AG04450 (cell line): ENCODE measurements around the gene PDLIM4. TPM values are rescaled to one million over a fixed set of nuclear protein-coding genes. Genes with fewer than 3 reads are reported as not detected.
A peak's percentile ranks its signal among the peaks of the same experiment; 100 is the strongest.

ENCODE experiments used
- CTCF ChIA-PET: fragments of 300-600, 350-600 bp; formaldehyde crosslinking; extraction: SDS; loops from one replicate; lab custom pipeline; 2022; ENCODE audit warnings: antibody characterized with exemption, inconsistent platforms; lab: Charles Lee
- POLR2A ChIA-PET: fragments of 350-600 bp; formaldehyde crosslinking; extraction: SDS; loops from one replicate; lab custom pipeline; 2021; ENCODE audit warnings: antibody characterized with exemption, inconsistent platforms; lab: Yijun Ruan, JAX
- DNase-seq: peaks from one replicate; pipeline ENCODE4 v3.0.0-alpha.2; 2011; ENCODE audit warnings: low read depth, low spot score
- H3K27ac ChIP-seq: one replicate; pipeline ENCODE4 v1.5.1; 2012; ENCODE audit warnings: low read depth, low read length, control low read depth
- H3K27me3 ChIP-seq: one replicate; pipeline ENCODE4 v1.6.0; 2012; ENCODE audit warnings: low read length; ENCODE audit not compliant: control insufficient read depth, insufficient read depth
- H3K4me3 ChIP-seq: 2 replicates; pipeline ENCODE4 v1.5.1; 2011; ENCODE audit warnings: mild to moderate bottlenecking, low read depth, low read length, control low read depth
- H3K9me3 ChIP-seq: 2 replicates; pipeline ENCODE4 v1.5.1; 2012; ENCODE audit warnings: low read length; ENCODE audit not compliant: control insufficient read depth, insufficient read depth
- polyA plus RNA-seq: library from polyadenylated mRNA; depleted of rRNA; stranded (reverse); fragments of >200 nt; gene quantifications from 2 replicates; pipeline ENCODE4 v1.2.3, GENCODE V29; 2011
- TF ChIP-seq, protein P1 (sequence below): IDR thresholded peaks from 2 replicates; pipeline ENCODE4 v1.5.1; 2011; ENCODE audit warnings: low read depth, low read length, control low read depth, inconsistent platforms

The PDLIM4 gene
- polyA plus RNA-seq, 1 experiment: 43.4 TPM

DNA sequence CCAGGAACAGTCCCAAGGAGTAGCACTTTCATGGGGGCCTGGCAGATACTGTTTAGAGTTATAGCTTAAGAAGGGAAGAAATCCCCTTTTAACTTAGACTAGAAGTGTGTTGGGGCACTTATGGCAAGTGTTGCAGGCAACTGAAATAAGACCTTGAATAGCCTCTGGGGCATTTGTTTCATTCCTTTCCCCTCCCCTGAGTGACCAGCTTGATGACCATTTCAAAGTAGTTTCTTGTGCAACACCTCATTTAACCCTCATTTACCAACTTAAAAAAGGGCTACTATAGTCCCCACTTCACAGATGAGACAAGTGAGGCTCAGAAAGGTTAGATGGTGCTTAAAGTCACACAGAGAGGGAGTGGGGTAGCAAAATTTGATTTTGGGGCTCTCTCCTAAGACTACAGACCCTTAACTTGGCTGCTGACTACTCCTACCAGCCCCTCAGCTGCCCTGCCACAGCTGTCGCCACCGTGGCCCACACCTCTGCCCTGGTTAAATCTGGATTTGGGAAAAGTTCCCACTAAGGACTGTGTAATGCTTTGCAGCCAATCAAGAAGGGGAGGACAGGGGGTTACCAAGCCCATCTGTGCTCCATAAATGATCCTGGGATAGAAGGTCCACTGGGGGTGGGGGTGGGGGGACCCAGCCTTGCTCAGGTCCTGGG, 5.5 kb downstream of the PDLIM4 start:
- no peak for DNase-seq
- TF ChIP-seq, protein P1, sequence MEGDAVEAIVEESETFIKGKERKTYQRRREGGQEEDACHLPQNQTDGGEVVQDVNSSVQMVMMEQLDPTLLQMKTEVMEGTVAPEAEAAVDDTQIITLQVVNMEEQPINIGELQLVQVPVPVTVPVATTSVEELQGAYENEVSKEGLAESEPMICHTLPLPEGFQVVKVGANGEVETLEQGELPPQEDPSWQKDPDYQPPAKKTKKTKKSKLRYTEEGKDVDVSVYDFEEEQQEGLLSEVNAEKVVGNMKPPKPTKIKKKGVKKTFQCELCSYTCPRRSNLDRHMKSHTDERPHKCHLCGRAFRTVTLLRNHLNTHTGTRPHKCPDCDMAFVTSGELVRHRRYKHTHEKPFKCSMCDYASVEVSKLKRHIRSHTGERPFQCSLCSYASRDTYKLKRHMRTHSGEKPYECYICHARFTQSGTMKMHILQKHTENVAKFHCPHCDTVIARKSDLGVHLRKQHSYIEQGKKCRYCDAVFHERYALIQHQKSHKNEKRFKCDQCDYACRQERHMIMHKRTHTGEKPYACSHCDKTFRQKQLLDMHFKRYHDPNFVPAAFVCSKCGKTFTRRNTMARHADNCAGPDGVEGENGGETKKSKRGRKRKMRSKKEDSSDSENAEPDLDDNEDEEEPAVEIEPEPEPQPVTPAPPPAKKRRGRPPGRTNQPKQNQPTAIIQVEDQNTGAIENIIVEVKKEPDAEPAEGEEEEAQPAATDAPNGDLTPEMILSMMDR: no peak
- Histone ChIP-seq H3K9me3 (no peaks in the 10 kb centered on the region), H3K27ac (peak overlapping the region; percentile 95), H3K4me3 (no peak overlapping the region), H3K27me3 (no peaks in the 10 kb centered on the region)
- ChIA-PET CTCF (interaction anchor here (1.9 to 9.7 kb wide), 3 partner anchors 10 to 25 kb away, joined by 4 to 55 read pairs (median 17); no protein-coding TSS in a partner anchor), POLR2A (interaction anchor here (1.0 to 3.0 kb wide), 2 partner anchors 15 to 31 kb away, joined by 3 to 16 read pairs; partner anchors contain the start of gene SLC22A4)

GRCh38 chr5:132263548-132264261, 6.2 kb downstream of the PDLIM4 start:
- CTCF ChIA-PET: interaction anchor here (1.0 to 2.7 kb wide), 3 partner anchors 9 to 199 kb away, joined by 3 to 17 read pairs (median 4); no protein-coding TSS in a partner anchor

DNA sequence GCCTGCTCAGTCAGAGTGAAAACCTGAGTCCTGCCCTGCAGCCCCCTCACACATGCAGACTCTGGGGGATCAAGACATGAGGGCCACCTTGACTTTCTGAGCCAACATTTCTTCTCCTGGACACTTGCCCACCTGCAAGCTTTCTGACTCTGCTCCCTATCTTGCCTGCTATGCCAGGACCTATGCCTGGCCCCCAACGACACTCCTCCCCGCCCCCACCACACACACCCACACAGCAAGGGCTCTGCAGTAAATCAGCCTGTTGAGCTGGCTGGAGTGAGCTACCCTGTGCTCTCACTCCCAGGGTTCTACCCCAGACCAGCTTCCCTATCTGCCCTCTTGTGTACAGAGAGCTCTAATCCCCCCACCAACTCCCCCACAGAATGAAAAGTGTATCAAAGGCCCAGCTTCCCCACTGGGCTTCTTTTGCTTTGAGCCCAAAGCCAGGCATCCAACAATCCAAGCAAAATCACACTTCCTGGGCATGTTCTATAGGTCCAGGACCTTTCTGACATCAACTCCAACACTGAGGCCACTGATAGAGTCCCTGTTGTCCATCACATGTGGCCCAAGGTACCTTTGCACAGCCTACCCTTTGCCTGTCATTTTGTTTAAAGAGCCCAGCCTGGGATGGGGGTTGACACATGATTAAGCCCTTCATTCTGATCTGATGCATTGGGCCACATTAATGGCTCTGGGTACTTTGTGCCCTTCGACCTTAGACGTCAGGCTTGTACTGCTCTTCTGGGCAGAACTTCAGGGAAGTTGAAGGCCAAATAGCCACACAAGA, 7.2 kb downstream of the PDLIM4 start:
- POLR2A ChIA-PET: interaction anchor here (1.5 to 3.0 kb wide), 2 partner anchors 29 to 37 kb away, joined by 5 to 16 read pairs; partner anchors contain the start of genes P4HA2 and SLC22A4
- CTCF ChIA-PET: interaction anchor here (1.0 to 2.7 kb wide), 4 partner anchors 8 to 200 kb away, joined by 3 to 17 read pairs (median 4); no protein-coding TSS in a partner anchor
- no peaks in the 10 kb centered on the region for H3K9me3 ChIP-seq
- no peak overlapping the region for H3K4me3 ChIP-seq
- DNase-seq: no peak
- H3K27me3 ChIP-seq: no peaks in the 10 kb centered on the region
- H3K27ac ChIP-seq: peak overlapping the region; percentile 95
- TF ChIP-seq, protein P1: no peak

More at GRCh38 chr5:132263548-132264261, 6.2 kb downstream of the PDLIM4 start:
- Histone ChIP-seq H3K4me3 (no peak overlapping the region), H3K27ac (peak overlapping the region; percentile 95), H3K27me3 (no peaks in the 10 kb centered on the region), H3K9me3 (no peaks in the 10 kb centered on the region)
- POLR2A ChIA-PET: interaction anchor here (1.0 to 3.0 kb wide), 3 partner anchors 15 to 36 kb away, joined by 3 to 16 read pairs (median 5); partner anchors contain the start of genes P4HA2 and SLC22A4
- peak; percentile 49 for DNase-seq
- TF ChIP-seq, protein P1: peak; percentile 20; the same call in 1 of the 2 replicates

DNA sequence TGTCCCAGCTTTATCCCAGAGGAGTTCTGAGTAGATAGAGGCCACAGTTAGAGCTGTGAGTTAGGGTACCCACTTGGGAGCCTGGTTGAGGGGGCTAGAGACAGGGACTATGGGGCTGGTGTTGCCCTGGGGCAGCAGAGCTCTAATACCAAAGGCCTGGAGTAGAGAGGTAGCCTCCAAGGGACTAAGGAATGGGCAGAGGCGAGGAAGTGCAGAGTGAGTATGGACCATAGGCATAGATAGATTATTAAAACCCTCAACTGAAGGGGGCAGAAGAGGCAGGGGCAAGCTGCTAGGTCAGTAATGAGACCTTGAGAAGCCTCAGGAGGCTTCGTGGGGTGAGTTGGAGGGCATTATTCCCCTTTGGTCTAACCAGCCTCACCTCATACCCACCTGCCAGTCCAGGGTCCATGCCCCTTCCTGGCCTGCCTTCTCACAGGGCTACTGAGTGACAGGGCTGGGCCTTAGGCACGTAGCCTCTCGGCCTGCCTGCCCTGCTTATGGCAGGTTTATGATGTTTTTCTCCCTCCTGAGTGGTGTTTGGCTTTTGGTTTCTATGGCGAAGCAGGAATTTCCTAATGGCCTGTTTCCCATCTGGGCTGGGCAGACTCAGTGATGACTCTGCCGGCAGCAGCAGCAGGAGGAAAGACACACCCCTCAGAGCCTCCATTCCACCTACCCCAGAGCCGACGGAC, 8.0 kb downstream of the PDLIM4 start:
- ChIA-PET CTCF (interaction anchor here (1.0 to 2.7 kb wide), 2 partner anchors 27 to 28 kb away, joined by 3 to 17 read pairs; no protein-coding TSS in a partner anchor), POLR2A (interaction anchor here (0.8 to 1.5 kb wide), 2 partner anchors 20 to 38 kb away, joined by 3 to 5 read pairs; partner anchors contain the start of gene P4HA2)
- Histone ChIP-seq H3K27ac (peak overlapping the region; percentile 95), H3K9me3 (no peaks in the 10 kb centered on the region), H3K27me3 (no peaks in the 10 kb centered on the region), H3K4me3 (no peak overlapping the region)
- peak; percentile 81 for DNase-seq
- TF ChIP-seq, protein P1: no peak
